K562 (cell line): ENCODE data around the gene SRCAP. TPM values are rescaled to one million over a fixed set of nuclear protein-coding genes. Genes with fewer than 3 reads are reported as not detected.

Source experiments
- BRF2 ChIP-seq: IDR thresholded peaks from 3 replicates; pipeline ENCODE4 v1.6.1; 2011; ENCODE audit warnings: borderline replicate concordance, mild to moderate bottlenecking; ENCODE audit not compliant: insufficient read length, insufficient read depth
- CAMTA2 ChIP-seq: fragments of 250-450 bp; sonication (Bioruptor Pico); conservative IDR thresholded peaks from 2 replicates; pipeline ENCODE4 v1.5.1; 2022
- CHD1 ChIP-seq: fragments of 200-600 bp; sonication (generic); IDR thresholded peaks from one replicate; pipeline ENCODE4 v1.6.1; 2012; ENCODE audit warnings: mild to moderate bottlenecking, moderate library complexity, low read length, inconsistent platforms
- CREBBP ChIP-seq: IDR thresholded peaks from one replicate; pipeline ENCODE4 v1.6.1; 2012; ENCODE audit warnings: low read depth, mild to moderate bottlenecking, control low read depth, inconsistent platforms, low read length
- ESRRA ChIP-seq: fragments of 450-650 bp; IDR thresholded peaks from 2 replicates; pipeline ENCODE4 v1.6.1; 2014; ENCODE audit warnings: low read depth, mild to moderate bottlenecking, moderate library complexity, borderline replicate concordance
- FOXK2 ChIP-seq, 2 experiments: fragments of 450-650 bp; IDR thresholded peaks in 1 of 2; conservative IDR thresholded peaks in 1 of 2; 2 replicates each; pipeline ENCODE4 v1.6.1; 2016; ENCODE audit warnings: low read depth in 2 of 2, mild to moderate bottlenecking in 1 of 2
- KDM4B ChIP-seq, 2 experiments: fragments of 450-650 bp in 1 of 2; sonication (generic) in 1 of 2; IDR thresholded peaks; 2 replicates each; pipeline ENCODE4 v1.6.1; 2016 to 2017; ENCODE audit warnings: borderline replicate concordance in 2 of 2, antibody characterized with exemption in 1 of 2, low read depth in 1 of 2, mild to moderate bottlenecking in 1 of 2
- KLF13 ChIP-seq: fragments of 450-650 bp; IDR thresholded peaks from 2 replicates; pipeline ENCODE4 v1.6.1; 2016; ENCODE audit warnings: missing genetic modification characterization, low read depth, mild to moderate bottlenecking, missing compliant biosample characterization, moderate library complexity, borderline replicate concordance
- MEIS2 ChIP-seq: fragments of 450-650 bp; IDR thresholded peaks from 2 replicates; pipeline ENCODE4 v1.6.1; 2014; ENCODE audit warnings: mild to moderate bottlenecking; ENCODE audit not compliant: partially characterized antibody
- MTA3 ChIP-seq: fragments of 450-650 bp; formaldehyde crosslinking; IDR thresholded peaks from 2 replicates; pipeline ENCODE4 v1.6.1; 2017; ENCODE audit warnings: mild to moderate bottlenecking, borderline replicate concordance
- NONO ChIP-seq, 2 experiments: fragments of 200-400 bp in 1 of 2; fragments of 450-650 bp in 1 of 2; formaldehyde crosslinking in 1 of 2; IDR thresholded peaks; 2 replicates each; pipeline ENCODE4 v1.6.1; 2017; ENCODE audit warnings: low read depth in 2 of 2, mild to moderate bottlenecking in 2 of 2, moderate library complexity in 2 of 2, low read length in 1 of 2
- PHF8 ChIP-seq: fragments of 200-600 bp; sonication (generic); IDR thresholded peaks from 2 replicates; pipeline ENCODE4 v1.6.1; 2012; ENCODE audit warnings: mixed run types, mild to moderate bottlenecking, inconsistent platforms, low read length, moderate library complexity, borderline replicate concordance
- POLR2G ChIP-seq: fragments of 200-400 bp; formaldehyde crosslinking; IDR thresholded peaks from 2 replicates; pipeline ENCODE4 v1.6.1; 2017; ENCODE audit warnings: low read depth, mild to moderate bottlenecking, antibody characterized with exemption, low read length, moderate library complexity
- RBM22 ChIP-seq: fragments of 200-400 bp; formaldehyde crosslinking; IDR thresholded peaks from 2 replicates; pipeline ENCODE4 v1.6.1; 2018; ENCODE audit warnings: low read length, low read depth; ENCODE audit not compliant: poor library complexity, severe bottlenecking
- RBM25 ChIP-seq: fragments of 200-400 bp; formaldehyde crosslinking; IDR thresholded peaks from 2 replicates; pipeline ENCODE4 v1.6.1; 2018; ENCODE audit warnings: low read length, low read depth, moderate library complexity; ENCODE audit not compliant: severe bottlenecking
- SETDB1 ChIP-seq: IDR thresholded peaks from one replicate; pipeline ENCODE4 v1.6.1; 2012; ENCODE audit warnings: low read length, control low read depth, inconsistent platforms
- SIRT6 ChIP-seq: IDR thresholded peaks from one replicate; pipeline ENCODE4 v1.6.1; 2012; ENCODE audit warnings: low read depth, mild to moderate bottlenecking, control low read depth, inconsistent platforms, low read length, moderate library complexity
- SOX6 ChIP-seq: fragments of 450-650 bp; IDR thresholded peaks from 2 replicates; pipeline ENCODE4 v1.6.1; 2014; ENCODE audit warnings: mild to moderate bottlenecking
- SUPT5H ChIP-seq: fragments of 450-650 bp; IDR thresholded peaks from 2 replicates; pipeline ENCODE4 v1.6.1; 2016
- TARDBP ChIP-seq: fragments of 450-650 bp; IDR thresholded peaks from 2 replicates; pipeline ENCODE4 v1.6.1; 2016
- TEAD1 ChIP-seq, 2 experiments: fragments of 450-650 bp in 1 of 2; sonication (generic) in 1 of 2; formaldehyde crosslinking; IDR thresholded peaks; 2 replicates each; pipeline versions ENCODE4 v1.4.0 to v1.8.0; 2020 to 2022; ENCODE audit warnings: mild to moderate bottlenecking in 2 of 2, missing genetic modification reagents in 1 of 2
- TOE1 ChIP-seq, 2 experiments: fragments of 450-650 bp in 1 of 2; sonication (generic) in 1 of 2; formaldehyde crosslinking in 1 of 2; IDR thresholded peaks; 2 replicates each; pipeline versions ENCODE4 v1.7.1 to v1.8.0; 2016 to 2022; ENCODE audit warnings: borderline replicate concordance in 2 of 2, mild to moderate bottlenecking in 2 of 2, antibody characterized with exemption in 1 of 2, inconsistent platforms in 1 of 2, low read depth in 1 of 2, missing genetic modification reagents in 1 of 2, moderate library complexity in 1 of 2
- VEZF1 ChIP-seq: fragments of 200-800 bp; sonication (Bioruptor generic); IDR thresholded peaks from 2 replicates; pipeline ENCODE4 v1.6.1; 2017; ENCODE audit warnings: missing genetic modification characterization, missing compliant biosample characterization
- ZBTB7A ChIP-seq: IDR thresholded peaks from 2 replicates; pipeline ENCODE4 v1.6.1; 2011; ENCODE audit warnings: low read depth, mild to moderate bottlenecking, low read length, moderate library complexity, borderline replicate concordance; ENCODE audit not compliant: control insufficient read depth
- ZNF316 ChIP-seq: fragments of 450-650 bp; IDR thresholded peaks from 2 replicates; pipeline ENCODE4 v1.6.1; 2016
- ZNF431 ChIP-seq: sonication (generic); formaldehyde crosslinking; IDR thresholded peaks from 2 replicates; pipeline ENCODE4 v1.8.0; 2022; ENCODE audit warnings: mild to moderate bottlenecking, missing genetic modification reagents
- polyA plus RNA-seq, 8 experiments: library from polyadenylated mRNA; depleted of rRNA in 4 of 8; stranded (reverse) in 5 of 8; unstranded in 3 of 8; fragments of >200 nt; fragmentation: Nextera tagmentation in 2 of 8; fragmentation: Illumina TruSeq in 1 of 8; extraction: Ambion mirVana in 2 of 8; extraction: Trizol in 1 of 8; gene quantifications; 2 replicates each; pipeline versions ENCODE4 v1.2.1 to v1.2.3, GENCODE V29; 2011 to 2014; ENCODE audit warnings: inconsistent platforms in 1 of 8, missing spikeins in 1 of 8
- total RNA-seq, 7 experiments: library from RNA; depleted of rRNA in 6 of 7; stranded (reverse); fragments of >200 nt in 6 of 7; fragmentation: Illumina TruSeq in 2 of 7; extraction: Trizol in 2 of 7; gene quantifications; 2 replicates each; pipeline versions ENCODE4 v1.2.1 to v1.2.3, GENCODE V29; 2011 to 2021; ENCODE audit warnings: low replicate concordance in 1 of 7

Gene SRCAP
- total and polyA plus RNA-seq, 9 of the 15 experiments (the other 6 are each of a cell fraction or from before 2014, with no cell fraction given), result 0.21 to 62.6 (median 5.8) TPM

- TF ChIP-seq ZBTB7A (peak; percentile 90), RBM22 (peak; percentile 88), CREBBP (no peak), MEIS2 (peak; percentile 85), CAMTA2 (no peak), CHD1 (peak; percentile 89), POLR2G (peak; percentile 95), SETDB1 (peak; percentile 71), NONO (IDR thresholded peaks at IDR 0.05; ENCODE audit: low read depth in 2 of 2, low read length in 1 of 2) (peak; percentile 80 to 86; a peak in 3 of 4 replicates), SUPT5H (peak; percentile 94), TEAD1 (CRISPR knock-in tag; IDR thresholded peaks at IDR 0.05) (no peak; a peak in 1 of 4 replicates), VEZF1 (CRISPR knock-in tag) (peak; percentile 99), BRF2 (no peak), KLF13 (tag) (peak; percentile 82), PHF8 (peak; percentile 97), SOX6 (peak; percentile 60), KDM4B (IDR thresholded peaks at IDR 0.05; ENCODE audit: borderline replicate concordance in 2 of 2, low read depth in 1 of 2) (peak in 1 of 2 experiments; percentile 95; a peak in 1 of 4 replicates), TOE1 (IDR thresholded peaks at IDR 0.05; ENCODE audit: borderline replicate concordance) (peak; percentile 87), TOE1 (CRISPR knock-in tag; IDR thresholded peaks at IDR 0.05; ENCODE audit: borderline replicate concordance, low read depth) (peak; percentile 97), ZNF431 (CRISPR knock-in tag) (no peak; the same call in 1 of the 2 replicates), FOXK2 (conservative IDR thresholded peaks at IDR 0.05 in 1 of 2, IDR thresholded peaks at IDR 0.05 in 1 of 2; ENCODE audit: low read depth in 2 of 2) (peak in 1 of 2 experiments; percentile 65; a peak in 2 of 4 replicates), RBM25 (peak; percentile 92), TARDBP (peak; percentile 23; the same call in 1 of the 2 replicates), ESRRA (peak; percentile 93), ZNF316 (peak; percentile 13; the same call in 1 of the 2 replicates), SIRT6 (peak; percentile 49), MTA3 (peak; percentile 84)
Measured at GRCh38 chr16:30698139-30698815, 694 bp upstream of the SRCAP start (continued).
